Nephron progenitor cell (in vitro differentiated cells): ENCODE results near the gene FSIP1.
"Not testable (repeated sequence)": the region's sequence is repeated elsewhere in the genome, so short reads cannot be mapped to it uniquely, and the experiment has no call there.

Experiments used
- DNase-seq: peaks from one replicate; pipeline ENCODE4 v3.0.0; 2021
- H3K27ac Mint-ChIP-seq: 2 replicates; pipeline ENCODE4 v1.8.0; 2021; ENCODE audit warnings: mild to moderate bottlenecking, moderate library complexity, mixed read lengths
- H3K27me3 Mint-ChIP-seq: 2 replicates; pipeline ENCODE4 v1.8.0; 2021; ENCODE audit warnings: mild to moderate bottlenecking, low read depth, mixed read lengths; ENCODE audit not compliant: poor library complexity
- H3K36me3 Mint-ChIP-seq: 2 replicates; pipeline ENCODE4 v1.8.0; 2021; ENCODE audit warnings: low read depth, mixed read lengths
- H3K4me1 Mint-ChIP-seq: 2 replicates; pipeline ENCODE4 v1.8.0; 2021; ENCODE audit warnings: mixed read lengths
- H3K4me3 Mint-ChIP-seq: 2 replicates; pipeline ENCODE4 v1.8.0; 2021; ENCODE audit warnings: mild to moderate bottlenecking, moderate library complexity, mixed read lengths
- H3K9me3 Mint-ChIP-seq: 2 replicates; pipeline ENCODE4 v1.8.0; 2021; ENCODE audit warnings: mild to moderate bottlenecking, moderate library complexity, mixed read lengths
- TF ChIP-seq, protein P1 (sequence below): fragments of 200-600 bp; sonication (generic); IDR thresholded peaks from 2 replicates; pipeline ENCODE4 v1.5.0; 2021; ENCODE audit warnings: antibody characterized with exemption

The FSIP1 gene

DNA sequence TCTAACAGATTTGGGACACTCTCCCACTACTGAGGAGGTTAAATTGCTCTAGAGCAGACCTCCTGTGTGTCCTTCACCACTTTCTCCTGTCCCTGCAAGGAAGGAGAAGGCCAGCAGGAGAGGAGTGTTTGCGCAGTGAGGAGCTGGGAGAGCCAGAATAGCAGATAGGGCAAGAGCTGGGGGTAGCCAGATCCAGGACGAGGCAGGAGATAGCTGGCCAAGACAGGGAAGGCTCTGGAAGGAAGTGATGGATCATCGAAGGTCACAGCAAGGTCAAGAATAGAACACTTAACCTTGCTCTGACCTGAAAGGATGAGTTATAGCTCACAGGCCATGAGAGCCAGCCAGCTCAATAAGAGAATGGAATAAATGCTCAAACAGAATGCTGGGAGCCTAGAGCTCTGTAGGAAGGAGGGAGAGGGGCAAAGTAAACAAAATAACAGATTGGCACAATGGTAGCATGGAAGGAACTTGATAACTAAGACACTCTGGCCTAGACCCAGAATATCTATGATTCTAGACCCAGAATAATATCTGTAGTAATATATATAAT, 37.5 kb upstream of the FSIP1 start:
- peaks cover 9% of the 10 kb centered on the region for H3K9me3 Mint-ChIP-seq
- no peaks in the 10 kb centered on the region for H3K36me3 Mint-ChIP-seq
- TF ChIP-seq, protein P1, sequence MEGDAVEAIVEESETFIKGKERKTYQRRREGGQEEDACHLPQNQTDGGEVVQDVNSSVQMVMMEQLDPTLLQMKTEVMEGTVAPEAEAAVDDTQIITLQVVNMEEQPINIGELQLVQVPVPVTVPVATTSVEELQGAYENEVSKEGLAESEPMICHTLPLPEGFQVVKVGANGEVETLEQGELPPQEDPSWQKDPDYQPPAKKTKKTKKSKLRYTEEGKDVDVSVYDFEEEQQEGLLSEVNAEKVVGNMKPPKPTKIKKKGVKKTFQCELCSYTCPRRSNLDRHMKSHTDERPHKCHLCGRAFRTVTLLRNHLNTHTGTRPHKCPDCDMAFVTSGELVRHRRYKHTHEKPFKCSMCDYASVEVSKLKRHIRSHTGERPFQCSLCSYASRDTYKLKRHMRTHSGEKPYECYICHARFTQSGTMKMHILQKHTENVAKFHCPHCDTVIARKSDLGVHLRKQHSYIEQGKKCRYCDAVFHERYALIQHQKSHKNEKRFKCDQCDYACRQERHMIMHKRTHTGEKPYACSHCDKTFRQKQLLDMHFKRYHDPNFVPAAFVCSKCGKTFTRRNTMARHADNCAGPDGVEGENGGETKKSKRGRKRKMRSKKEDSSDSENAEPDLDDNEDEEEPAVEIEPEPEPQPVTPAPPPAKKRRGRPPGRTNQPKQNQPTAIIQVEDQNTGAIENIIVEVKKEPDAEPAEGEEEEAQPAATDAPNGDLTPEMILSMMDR: no peak
- peak overlapping the region; percentile 85 for H3K27ac Mint-ChIP-seq
- DNase-seq: peak; percentile 20
- peaks cover 36% of the 10 kb centered on the region for H3K4me1 Mint-ChIP-seq
- peaks cover 9% of the 10 kb centered on the region for H3K27me3 Mint-ChIP-seq
- H3K4me3 Mint-ChIP-seq: no peak overlapping the region

DNA sequence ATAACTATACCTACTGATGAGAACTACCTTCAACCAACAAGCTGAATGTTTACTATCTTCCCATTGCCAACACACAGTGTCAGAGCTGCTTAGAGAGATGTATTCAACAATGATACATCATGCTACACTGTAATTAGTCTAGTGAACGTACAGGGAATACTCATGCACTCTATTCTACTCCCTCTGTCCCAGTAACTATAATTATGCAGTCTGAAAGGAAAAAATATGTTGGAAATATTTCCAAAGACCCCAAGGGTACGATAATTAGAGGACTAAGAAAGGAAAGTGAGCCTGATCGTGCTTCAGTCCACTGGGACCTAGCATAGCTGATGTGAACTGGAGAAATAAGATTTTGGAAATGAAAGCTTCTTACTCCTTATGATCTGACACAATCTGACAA, 36.9 kb upstream of the FSIP1 start:
- Mint-ChIP-seq H3K4me3 (no peak overlapping the region), H3K4me1 (peaks cover 41% of the 10 kb centered on the region), H3K27ac (peak overlapping the region; percentile 85), H3K9me3 (peaks cover 9% of the 10 kb centered on the region), H3K27me3 (peaks cover 12% of the 10 kb centered on the region), H3K36me3 (no peaks in the 10 kb centered on the region)
- TF ChIP-seq, protein P1: no peak
- DNase-seq: no peak

DNA sequence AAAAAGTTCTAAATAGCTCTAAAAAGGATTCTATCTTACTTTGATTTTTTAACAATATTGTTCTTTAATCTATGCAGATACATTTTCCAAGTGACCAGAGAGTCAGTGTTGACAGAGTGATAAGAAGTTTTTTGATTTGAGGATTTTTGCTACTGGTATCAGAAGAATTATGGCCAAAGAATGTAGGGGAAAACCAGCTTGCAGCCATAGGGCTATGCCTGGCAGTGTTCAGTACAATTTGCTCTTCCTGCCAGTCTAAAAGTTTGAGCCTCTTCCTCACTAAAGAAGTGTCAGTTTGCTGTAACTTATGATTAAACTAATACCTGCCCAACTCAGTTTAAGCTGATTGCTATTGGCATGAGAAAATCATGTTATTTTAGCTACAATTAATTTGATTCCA, 35.3 kb upstream of the FSIP1 start:
- H3K27ac Mint-ChIP-seq: no peak overlapping the region
- no peaks in the 10 kb centered on the region for H3K9me3 Mint-ChIP-seq
- no peaks in the 10 kb centered on the region for H3K36me3 Mint-ChIP-seq
- no peak overlapping the region for H3K4me3 Mint-ChIP-seq
- TF ChIP-seq, protein P1: no peak
- no peak for DNase-seq
- peaks cover 44% of the 10 kb centered on the region for H3K4me1 Mint-ChIP-seq
- peaks cover 12% of the 10 kb centered on the region for H3K27me3 Mint-ChIP-seq

DNA sequence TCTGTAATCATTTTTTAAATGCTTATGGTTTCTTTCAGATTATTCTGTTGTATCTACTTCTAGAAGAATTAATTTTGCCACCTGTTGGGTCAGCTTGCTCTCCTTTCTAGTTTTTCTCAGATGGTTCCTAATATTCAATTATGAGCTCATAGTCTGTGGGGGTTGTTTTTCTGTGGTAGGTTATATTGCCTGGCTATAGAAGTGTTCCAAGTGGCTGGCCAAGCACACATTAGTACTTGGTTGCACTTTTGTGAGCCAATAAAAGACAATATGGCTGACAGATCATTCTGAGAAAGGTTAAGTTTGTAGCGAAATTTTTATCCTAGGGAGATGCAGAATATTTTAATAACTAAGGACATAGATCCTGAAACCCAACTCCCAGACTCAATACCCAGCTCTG, 31.8 kb upstream of the FSIP1 start:
- no peaks in the 10 kb centered on the region for H3K9me3 Mint-ChIP-seq
- peaks cover 33% of the 10 kb centered on the region for H3K4me1 Mint-ChIP-seq
- H3K27ac Mint-ChIP-seq: no peak overlapping the region
- TF ChIP-seq, protein P1: no peak
- H3K36me3 Mint-ChIP-seq: no peaks in the 10 kb centered on the region
- no peak for DNase-seq
- H3K4me3 Mint-ChIP-seq: no peak overlapping the region
- H3K27me3 Mint-ChIP-seq: peaks cover 18% of the 10 kb centered on the region

DNA sequence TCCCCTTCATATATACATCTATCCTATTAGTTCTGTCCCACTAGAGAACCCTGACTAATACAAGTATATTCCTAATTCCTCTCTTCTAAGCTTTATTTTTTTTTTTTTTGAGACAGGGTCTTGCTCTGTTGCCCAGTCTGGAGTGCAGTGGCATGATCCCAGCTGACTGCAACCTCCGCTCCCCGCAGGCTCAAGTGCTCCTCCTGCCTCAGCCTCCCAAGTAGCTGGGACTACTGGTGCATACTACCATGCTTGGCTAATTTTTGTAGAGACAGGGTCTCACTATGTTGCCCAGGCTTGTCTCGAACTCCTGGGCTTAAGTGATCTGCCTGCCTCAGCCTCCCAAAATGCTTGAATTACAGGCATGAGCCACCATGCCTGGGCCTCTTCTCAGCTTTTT, 30.0 kb upstream of the FSIP1 start:
- H3K9me3 Mint-ChIP-seq, DNase-seq, H3K4me3 Mint-ChIP-seq, H3K36me3 Mint-ChIP-seq, H3K27ac Mint-ChIP-seq: not testable (repeated sequence)
- Mint-ChIP-seq H3K27me3 (peaks cover 18% of the 10 kb centered on the region), H3K4me1 (peaks cover 19% of the 10 kb centered on the region)

DNA sequence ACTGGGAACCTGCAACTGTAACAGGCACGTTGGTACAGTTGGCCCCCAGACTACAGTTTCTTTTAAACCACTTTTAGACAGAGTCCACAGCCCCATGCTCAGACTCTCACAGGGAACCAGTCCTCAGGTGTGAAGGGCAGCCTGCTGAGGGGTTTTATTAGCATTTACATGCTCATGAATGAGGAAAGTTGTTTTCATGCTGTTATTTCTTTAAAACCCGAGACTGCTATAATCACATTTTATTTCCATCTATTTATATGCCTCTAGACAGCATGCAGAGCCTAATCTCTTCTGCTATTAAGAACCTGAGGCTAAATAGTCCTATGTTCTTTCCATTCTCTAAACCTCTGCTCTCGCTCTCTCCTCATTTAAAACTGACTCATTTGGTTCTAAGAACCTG, 26.3 kb upstream of the FSIP1 start:
- no peaks in the 10 kb centered on the region for H3K36me3 Mint-ChIP-seq
- H3K27me3 Mint-ChIP-seq: peaks cover 11% of the 10 kb centered on the region
- H3K9me3 Mint-ChIP-seq: no peaks in the 10 kb centered on the region
- H3K4me3 Mint-ChIP-seq: no peak overlapping the region
- TF ChIP-seq, protein P1: no peak
- H3K27ac Mint-ChIP-seq: no peak overlapping the region
- no peak for DNase-seq
- H3K4me1 Mint-ChIP-seq: peaks cover 7% of the 10 kb centered on the region
